ENCODE measurements around the gene GATA5.

GRCh38 chr20:62517901-62518610, 42.3 kb upstream of the GATA5 start:
- TF ChIP-seq EZH2 (IDR thresholded peaks at IDR 0.05; ENCODE audit: low read length, unreplicated experiment), result no peak
- TF ChIP-seq CTCF (conservative IDR thresholded peaks at IDR 0.05; ENCODE audit: low read depth, low read length), result no peak
- no peak for TF ChIP-seq EZH2phosphoT487 (IDR thresholded peaks at IDR 0.05; ENCODE audit: borderline replicate concordance, low read length)
